H9 (cell line): ENCODE results near the gene TOP3B. TPM values are rescaled to one million over a fixed set of nuclear protein-coding genes. Genes with fewer than 3 reads are reported as not detected.

Experiments
- DNase-seq: peaks from one replicate; pipeline ENCODE4 v3.0.0-alpha.2; 2017
- H2AFZ ChIP-seq: one replicate; pipeline ENCODE4 v1.6.1; 2013; ENCODE audit warnings: mild to moderate bottlenecking, low read length, control low read depth, moderate library complexity
- H2AK5ac ChIP-seq: 2 replicates; pipeline ENCODE4 v1.6.1; 2013; ENCODE audit warnings: low read length, control low read depth, mixed read lengths; ENCODE audit not compliant: insufficient read length
- H2BK120ac ChIP-seq: one replicate; pipeline ENCODE4 v1.6.1; 2013; ENCODE audit warnings: low read depth, mild to moderate bottlenecking, low read length, control low read depth, inconsistent platforms; ENCODE audit not compliant: poor library complexity, severe bottlenecking
- H2BK12ac ChIP-seq: 2 replicates; pipeline ENCODE4 v1.6.1; 2013; ENCODE audit warnings: low read length, control low read depth, mixed read lengths, low read depth; ENCODE audit not compliant: insufficient read length
- H2BK15ac ChIP-seq: 2 replicates; pipeline ENCODE4 v1.6.1; 2013; ENCODE audit warnings: low read depth, low read length, control low read depth
- H2BK20ac ChIP-seq: one replicate; pipeline ENCODE4 v1.6.1; 2013; ENCODE audit warnings: low read depth, mild to moderate bottlenecking, low read length, control low read depth, inconsistent platforms; ENCODE audit not compliant: poor library complexity, severe bottlenecking
- H2BK5ac ChIP-seq: 2 replicates; pipeline ENCODE4 v1.6.1; 2013; ENCODE audit warnings: low read length, control low read depth, mixed read lengths; ENCODE audit not compliant: insufficient read length
- H3K14ac ChIP-seq: 2 replicates; pipeline ENCODE4 v1.6.1; 2013; ENCODE audit warnings: low read length, control low read depth; ENCODE audit not compliant: insufficient read depth
- H3K18ac ChIP-seq: 2 replicates; pipeline ENCODE4 v1.6.1; 2013; ENCODE audit warnings: low read depth, mild to moderate bottlenecking, mixed read lengths, low read length, control low read depth; ENCODE audit not compliant: insufficient read length
- H3K23ac ChIP-seq: 2 replicates; pipeline ENCODE4 v1.6.1; 2013; ENCODE audit warnings: low read length, control low read depth, mixed read lengths, low read depth; ENCODE audit not compliant: insufficient read length
- H3K23me2 ChIP-seq: 2 replicates; pipeline ENCODE4 v1.6.1; 2013; ENCODE audit warnings: low read depth, mild to moderate bottlenecking, mixed read lengths, low read length, control low read depth; ENCODE audit not compliant: insufficient read length, poor library complexity, severe bottlenecking
- H3K27ac ChIP-seq: 2 replicates; pipeline ENCODE4 v1.5.1; 2013; ENCODE audit warnings: low read length, control low read depth, mixed read lengths, low read depth; ENCODE audit not compliant: insufficient read length
- H3K27me3 ChIP-seq: 2 replicates; pipeline ENCODE4 v1.6.1; 2013; ENCODE audit warnings: low read length, control low read depth, inconsistent platforms; ENCODE audit not compliant: insufficient read depth
- H3K4ac ChIP-seq: 2 replicates; pipeline ENCODE4 v1.6.1; 2013; ENCODE audit warnings: low read depth, mild to moderate bottlenecking, control low read depth, inconsistent platforms, low read length, moderate library complexity
- H3K4me1 ChIP-seq: 2 replicates; pipeline ENCODE4 v1.6.1; 2013; ENCODE audit warnings: low read length, control low read depth, inconsistent platforms; ENCODE audit not compliant: insufficient read depth
- H3K4me2 ChIP-seq: 2 replicates; pipeline ENCODE4 v1.6.1; 2013; ENCODE audit warnings: low read length, control low read depth, mixed read lengths; ENCODE audit not compliant: insufficient read length, insufficient read depth
- H3K56ac ChIP-seq: 2 replicates; pipeline ENCODE4 v1.6.1; 2013; ENCODE audit warnings: low read depth, mild to moderate bottlenecking, mixed read lengths, low read length, control low read depth; ENCODE audit not compliant: insufficient read length
- H3K79me1 ChIP-seq: 2 replicates; pipeline ENCODE4 v1.6.1; 2013; ENCODE audit warnings: low read depth, mild to moderate bottlenecking, moderate library complexity, low read length, control low read depth, inconsistent platforms; ENCODE audit not compliant: insufficient read depth, poor library complexity, severe bottlenecking
- H3K79me2 ChIP-seq: 2 replicates; pipeline ENCODE4 v1.6.1; 2013; ENCODE audit warnings: low read length, control low read depth, inconsistent platforms; ENCODE audit not compliant: insufficient read depth
- H3K9ac ChIP-seq: 2 replicates; pipeline ENCODE4 v1.6.1; 2013; ENCODE audit warnings: low read length, control low read depth, mixed read lengths; ENCODE audit not compliant: insufficient read length; ENCODE audit errors: extremely low read depth
- H3K9me3 ChIP-seq: one replicate; pipeline ENCODE4 v1.6.1; 2013; ENCODE audit warnings: low read depth, low read length, inconsistent platforms; ENCODE audit not compliant: control insufficient read depth
- H3T11ph ChIP-seq: one replicate; pipeline ENCODE4 v1.6.1; 2013; ENCODE audit warnings: mild to moderate bottlenecking, low read length, control low read depth, inconsistent platforms
- H4K20me1 ChIP-seq: one replicate; pipeline ENCODE4 v1.6.1; 2013; ENCODE audit not compliant: control insufficient read depth, insufficient read length, insufficient read depth
- H4K5ac ChIP-seq: 2 replicates; pipeline ENCODE4 v1.6.1; 2013; ENCODE audit warnings: low read depth, mild to moderate bottlenecking, mixed read lengths, low read length, control low read depth; ENCODE audit not compliant: insufficient read length
- H4K8ac ChIP-seq: replicated peaks from 2 replicates; pipeline ENCODE4 v1.6.1; 2013; ENCODE audit warnings: low read length, control low read depth, mixed read lengths, low read depth; ENCODE audit not compliant: insufficient read length
- H4K91ac ChIP-seq: 2 replicates; pipeline ENCODE4 v1.6.1; 2013; ENCODE audit warnings: low read depth, mild to moderate bottlenecking, moderate library complexity, mixed read lengths, low read length, control low read depth; ENCODE audit not compliant: insufficient read length
- H3K27ac Mint-ChIP-seq, 3 experiments: 2 replicates in 2 of 3; 3 replicates in 1 of 3; pipeline ENCODE4 v1.8.0; 2020 to 2021; ENCODE audit warnings: mixed read lengths in 3 of 3, mild to moderate bottlenecking in 1 of 3, moderate library complexity in 1 of 3
- H3K27me3 Mint-ChIP-seq: 2 replicates; pipeline ENCODE4 v1.8.0; 2021; ENCODE audit warnings: low read depth, mild to moderate bottlenecking, moderate library complexity, mixed read lengths
- H3K36me3 Mint-ChIP-seq, 3 experiments: 2 replicates in 2 of 3; 3 replicates in 1 of 3; pipeline ENCODE4 v1.8.0; 2020 to 2021; ENCODE audit warnings: low read depth in 3 of 3, mixed read lengths in 3 of 3; ENCODE audit not compliant: insufficient read depth in 1 of 3
- H3K4me1 Mint-ChIP-seq, 2 experiments: 2 replicates each; pipeline ENCODE4 v1.8.0; 2020; ENCODE audit warnings: mixed read lengths in 2 of 2
- H3K4me3 Mint-ChIP-seq, 2 experiments: 2 replicates in 1 of 2; 3 replicates in 1 of 2; pipeline ENCODE4 v1.8.0; 2020 to 2021; ENCODE audit warnings: mild to moderate bottlenecking in 2 of 2, mixed read lengths in 2 of 2, moderate library complexity in 1 of 2
- H3K9me3 Mint-ChIP-seq, 2 experiments: 2 replicates in 1 of 2; 3 replicates in 1 of 2; pipeline ENCODE4 v1.8.0; 2020; ENCODE audit warnings: mild to moderate bottlenecking in 2 of 2, mixed read lengths in 2 of 2, moderate library complexity in 1 of 2
- WGBS: extraction: QIAGEN DNeasy Blood & Tissue Kit; methylation state at CpG from one replicate; pipeline ENCODE4 v1.1.7; 2013; ENCODE audit warnings: missing lambda C conversion rate, low lambda C conversion rate, mixed read lengths; ENCODE audit not compliant: insufficient read length; ENCODE audit errors: extremely low coverage; 5-methylcytosine and 5-hydroxymethylcytosine counted together
- total RNA-seq: library from RNA; stranded (reverse); gene quantifications from 2 replicates; pipeline ENCODE4 v1.2.1, GENCODE V29; 2021
- TF ChIP-seq, protein P1 (sequence below): fragments of 200-600 bp; sonication (generic); conservative IDR thresholded peaks from 3 replicates; pipeline ENCODE4 v1.8.0; 2021; ENCODE audit warnings: antibody characterized with exemption, mild to moderate bottlenecking

TOP3B gene
- total RNA-seq, 1 experiment from 2014 or later, result 55.2 TPM

DNA sequence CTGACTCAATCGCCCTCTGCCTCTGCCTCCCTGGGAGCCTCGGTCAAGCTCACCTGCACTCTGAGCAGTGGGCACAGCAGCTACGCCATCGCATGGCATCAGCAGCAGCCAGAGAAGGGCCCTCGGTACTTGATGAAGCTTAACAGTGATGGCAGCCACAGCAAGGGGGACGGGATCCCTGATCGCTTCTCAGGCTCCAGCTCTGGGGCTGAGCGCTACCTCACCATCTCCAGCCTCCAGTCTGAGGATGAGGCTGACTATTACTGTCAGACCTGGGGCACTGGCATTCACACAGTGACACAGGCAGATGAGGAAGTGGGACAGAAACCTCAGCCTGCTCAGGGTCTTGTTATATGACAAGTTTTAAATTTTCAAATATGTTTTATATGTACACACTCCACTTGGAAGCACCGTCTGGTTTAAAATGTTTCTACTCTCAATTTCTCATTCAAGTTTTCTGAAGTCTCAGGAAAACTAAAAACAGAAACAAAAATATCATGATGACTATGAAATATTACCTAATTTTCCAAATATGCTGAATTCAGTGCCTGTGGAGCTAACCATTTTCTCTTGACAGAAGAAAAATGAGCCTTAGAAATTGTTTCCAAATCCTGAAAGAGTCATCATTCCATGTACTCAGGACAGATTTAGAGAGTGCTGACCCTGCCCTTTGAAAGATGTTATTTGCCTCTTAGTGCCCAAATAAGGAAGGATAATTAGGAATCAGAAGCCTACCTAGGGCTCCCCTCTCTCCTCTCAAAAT lies 48.8 kb upstream of the TOP3B start:
- no peak overlapping the region for H3K27ac Mint-ChIP-seq
- H3K9ac ChIP-seq, result no peak overlapping the region
- H3K9me3 ChIP-seq, result no peaks in the 10 kb centered on the region
- no peaks in the 10 kb centered on the region; a peak in 1 of 7 replicates for H3K36me3 Mint-ChIP-seq
- no peaks in the 10 kb centered on the region for H4K20me1 ChIP-seq
- H3K4me3 Mint-ChIP-seq, result no peak overlapping the region
- no peak overlapping the region for H2BK120ac ChIP-seq
- no peaks in the 10 kb centered on the region for H3K23me2 ChIP-seq
- H3K27ac ChIP-seq, result no peak overlapping the region
- H3K14ac ChIP-seq, result no peak overlapping the region
- no peak overlapping the region for H3K4me2 ChIP-seq
- H3K18ac ChIP-seq, result no peak overlapping the region
- H2BK15ac ChIP-seq, result no peak overlapping the region
- no peaks in the 10 kb centered on the region; the same call in 1 of the 2 replicates for H3K4me1 ChIP-seq
- no peaks in the 10 kb centered on the region; a peak in 1 of 5 replicates for H3K9me3 Mint-ChIP-seq
- H2BK20ac ChIP-seq, result no peak overlapping the region
- H4K5ac ChIP-seq, result no peak overlapping the region
- H3T11ph ChIP-seq, result no peak overlapping the region
- H3K56ac ChIP-seq, result no peak overlapping the region
- H2BK12ac ChIP-seq, result no peak overlapping the region
- no peaks in the 10 kb centered on the region for H3K79me2 ChIP-seq
- H3K79me1 ChIP-seq, result no peaks in the 10 kb centered on the region
- TF ChIP-seq, protein P1, sequence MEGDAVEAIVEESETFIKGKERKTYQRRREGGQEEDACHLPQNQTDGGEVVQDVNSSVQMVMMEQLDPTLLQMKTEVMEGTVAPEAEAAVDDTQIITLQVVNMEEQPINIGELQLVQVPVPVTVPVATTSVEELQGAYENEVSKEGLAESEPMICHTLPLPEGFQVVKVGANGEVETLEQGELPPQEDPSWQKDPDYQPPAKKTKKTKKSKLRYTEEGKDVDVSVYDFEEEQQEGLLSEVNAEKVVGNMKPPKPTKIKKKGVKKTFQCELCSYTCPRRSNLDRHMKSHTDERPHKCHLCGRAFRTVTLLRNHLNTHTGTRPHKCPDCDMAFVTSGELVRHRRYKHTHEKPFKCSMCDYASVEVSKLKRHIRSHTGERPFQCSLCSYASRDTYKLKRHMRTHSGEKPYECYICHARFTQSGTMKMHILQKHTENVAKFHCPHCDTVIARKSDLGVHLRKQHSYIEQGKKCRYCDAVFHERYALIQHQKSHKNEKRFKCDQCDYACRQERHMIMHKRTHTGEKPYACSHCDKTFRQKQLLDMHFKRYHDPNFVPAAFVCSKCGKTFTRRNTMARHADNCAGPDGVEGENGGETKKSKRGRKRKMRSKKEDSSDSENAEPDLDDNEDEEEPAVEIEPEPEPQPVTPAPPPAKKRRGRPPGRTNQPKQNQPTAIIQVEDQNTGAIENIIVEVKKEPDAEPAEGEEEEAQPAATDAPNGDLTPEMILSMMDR, result no peak
- H4K91ac ChIP-seq, result no peak overlapping the region
- WGBS, result no CpG with 5 or more reads among the region's 9 CpGs
- no peak overlapping the region for H2AFZ ChIP-seq
- no peak overlapping the region for H3K4ac ChIP-seq
- no peak for DNase-seq
- no peak overlapping the region for H3K23ac ChIP-seq
- H2BK5ac ChIP-seq, result no peak overlapping the region
- peaks cover 95% of the 10 kb centered on the region for H3K27me3 Mint-ChIP-seq
- H3K4me1 Mint-ChIP-seq, result peaks cover 4 to 8% of the 10 kb centered on the region in 2 experiments
- peaks cover 42% of the 10 kb centered on the region for H3K27me3 ChIP-seq
- no peak overlapping the region for H4K8ac ChIP-seq
- H2AK5ac ChIP-seq, result no peak overlapping the region
